Neural progenitor cell (in vitro differentiated cells): ENCODE measurements around the gene C1QBP. TPM values are rescaled to one million over a fixed set of nuclear protein-coding genes. Genes with fewer than 3 reads are reported as not detected.
"Not testable (repeated sequence)": the region's sequence is repeated elsewhere in the genome, so short reads cannot be mapped to it uniquely, and the experiment has no call there.

ENCODE experiments used
- DNase-seq: peaks from one replicate; pipeline ENCODE4 v3.0.0-alpha.2; 2016; ENCODE audit warnings: low spot score
- H2AFZ ChIP-seq: fragments of 200-600 bp; sonication (generic); replicated peaks from 2 replicates; pipeline ENCODE4 v1.6.1; 2016; ENCODE audit warnings: antibody characterized with exemption
- H3F3A ChIP-seq: fragments of 200-600 bp; sonication (generic); 2 replicates; pipeline ENCODE4 v1.6.1; 2016; ENCODE audit warnings: antibody characterized with exemption, low read depth
- H3K27ac ChIP-seq: fragments of 200-600 bp; sonication (generic); 2 replicates; pipeline ENCODE4 v1.5.1; 2016; ENCODE audit warnings: mild to moderate bottlenecking
- H3K27me3 ChIP-seq: fragments of 200-600 bp; sonication (generic); 2 replicates; pipeline ENCODE4 v1.6.1; 2016; ENCODE audit warnings: mild to moderate bottlenecking, moderate library complexity
- H3K36me3 ChIP-seq: fragments of 200-600 bp; sonication (generic); 2 replicates; pipeline ENCODE4 v1.5.1; 2016
- H3K4me1 ChIP-seq: fragments of 200-600 bp; sonication (generic); 2 replicates; pipeline ENCODE4 v1.6.1; 2016; ENCODE audit warnings: mixed run types
- H3K4me2 ChIP-seq: fragments of 200-600 bp; sonication (generic); 2 replicates; pipeline ENCODE4 v1.6.1; 2016
- H3K4me3 ChIP-seq: fragments of 200-600 bp; sonication (generic); 2 replicates; pipeline ENCODE4 v1.5.1; 2016
- H3K79me2 ChIP-seq: fragments of 200-600 bp; sonication (generic); 2 replicates; pipeline ENCODE4 v1.6.1; 2016; ENCODE audit warnings: low read depth
- H3K9ac ChIP-seq: fragments of 200-600 bp; sonication (generic); 2 replicates; pipeline ENCODE4 v1.6.1; 2016
- H3K9me3 ChIP-seq: fragments of 200-600 bp; sonication (generic); 2 replicates; pipeline ENCODE4 v1.5.1; 2016; ENCODE audit warnings: low read depth
- H4K20me1 ChIP-seq: fragments of 200-600 bp; sonication (generic); 2 replicates; pipeline ENCODE4 v1.6.1; 2016; ENCODE audit warnings: low read depth
- H3K27ac Mint-ChIP-seq: 3 replicates; pipeline ENCODE4 v1.8.0; 2021; ENCODE audit warnings: mixed read lengths
- H3K27me3 Mint-ChIP-seq: 2 replicates; pipeline ENCODE4 v1.8.0; 2022; ENCODE audit warnings: low read depth, mild to moderate bottlenecking, inconsistent platforms, moderate library complexity, mixed read lengths; ENCODE audit not compliant: insufficient read depth
- H3K36me3 Mint-ChIP-seq: 3 replicates; pipeline ENCODE4 v1.8.0; 2021; ENCODE audit warnings: mixed read lengths
- H3K4me1 Mint-ChIP-seq: 3 replicates; pipeline ENCODE4 v1.8.0; 2021; ENCODE audit warnings: mixed read lengths
- H3K4me3 Mint-ChIP-seq: 3 replicates; pipeline ENCODE4 v1.8.0; 2021; ENCODE audit warnings: mild to moderate bottlenecking, moderate library complexity, mixed read lengths
- H3K9me3 Mint-ChIP-seq: 3 replicates; pipeline ENCODE4 v1.8.0; 2020; ENCODE audit warnings: mixed read lengths
- CTCF ChIP-seq: fragments of 200-600 bp; sonication (generic); IDR thresholded peaks from 2 replicates; pipeline ENCODE4 v1.5.1; 2017; ENCODE audit warnings: antibody characterized with exemption, mild to moderate bottlenecking
- EZH2 ChIP-seq: fragments of 200-600 bp; sonication (generic); IDR thresholded peaks from 2 replicates; pipeline ENCODE4 v1.6.1; 2017; ENCODE audit warnings: antibody characterized with exemption, mild to moderate bottlenecking, moderate library complexity
- EZH2phosphoT487 ChIP-seq: fragments of 200-600 bp; sonication (generic); IDR thresholded peaks from 2 replicates; pipeline ENCODE4 v1.6.1; 2017; ENCODE audit warnings: antibody characterized with exemption
- total RNA-seq: library from RNA; depleted of rRNA; stranded (reverse); fragments of >200 nt; gene quantifications from 2 replicates; pipeline ENCODE4 v1.2.3, GENCODE V29; 2015; ENCODE audit warnings: low replicate concordance

The C1QBP gene
- total RNA-seq, 1 donor from 2014 or later = 254 TPM

- Histone ChIP-seq H3K27ac (peak overlapping the region; percentile 49), H3K9ac (no peak overlapping the region), H3K4me3 (no peak overlapping the region), H3K79me2 (peaks cover 43% of the 10 kb centered on the region), H3K4me1 (peaks cover 5% of the 10 kb centered on the region), H3F3A (peaks cover 69% of the 10 kb centered on the region), H4K20me1 (peaks cover 36% of the 10 kb centered on the region), H3K9me3 (no peaks in the 10 kb centered on the region), H3K27me3 (no peaks in the 10 kb centered on the region), H3K4me2 (no peak overlapping the region), H2AFZ (no peak overlapping the region), H3K36me3 (peaks cover 16% of the 10 kb centered on the region)
- TF ChIP-seq CTCF = no peak
- no peak for TF ChIP-seq EZH2
- H3K4me3 Mint-ChIP-seq = no peak overlapping the region
- H3K27me3 Mint-ChIP-seq = no peaks in the 10 kb centered on the region
- H3K9me3 Mint-ChIP-seq = no peaks in the 10 kb centered on the region
- DNase-seq = no peak
- H3K27ac Mint-ChIP-seq = no peak overlapping the region
- peaks cover 39% of the 10 kb centered on the region for H3K36me3 Mint-ChIP-seq
- H3K4me1 Mint-ChIP-seq = peaks cover 8% of the 10 kb centered on the region
Observed at GRCh38 chr17:5431949-5432556, 6.9 kb downstream of the C1QBP start.

GRCh38 chr17:5431234-5431633 is 7.7 kb downstream of the C1QBP start:
- not testable (repeated sequence) for H2AFZ ChIP-seq, H3K27ac Mint-ChIP-seq, H3K4me3 Mint-ChIP-seq, H3K9me3 ChIP-seq, H3K4me1 Mint-ChIP-seq, H3K4me2 ChIP-seq, H3K27me3 Mint-ChIP-seq, H3K9ac ChIP-seq, H3K4me3 ChIP-seq, H3K4me1 ChIP-seq, H3K9me3 Mint-ChIP-seq, H3K27me3 ChIP-seq, DNase-seq, H3K27ac ChIP-seq
- Histone ChIP-seq H3K79me2 (peaks cover 35% of the 10 kb centered on the region), H3K36me3 (peaks cover 10% of the 10 kb centered on the region), H4K20me1 (peaks cover 36% of the 10 kb centered on the region), H3F3A (peaks cover 69% of the 10 kb centered on the region)
- peaks cover 36% of the 10 kb centered on the region for H3K36me3 Mint-ChIP-seq
- TF ChIP-seq CTCF = peak; percentile 31

GRCh38 chr17:5430413-5430999 is 8.4 kb downstream of the C1QBP start:
- no peaks in the 10 kb centered on the region for H3K27me3 Mint-ChIP-seq
- H3K4me2 ChIP-seq = no peak overlapping the region
- peaks cover 36% of the 10 kb centered on the region for H4K20me1 ChIP-seq
- peaks cover 37% of the 10 kb centered on the region for H3K79me2 ChIP-seq
- H3K9me3 Mint-ChIP-seq = no peaks in the 10 kb centered on the region
- no peak overlapping the region for H3K27ac ChIP-seq
- H3F3A ChIP-seq = peaks cover 69% of the 10 kb centered on the region
- H3K27me3 ChIP-seq = no peaks in the 10 kb centered on the region
- peaks cover 41% of the 10 kb centered on the region for H3K36me3 Mint-ChIP-seq
- no peak for DNase-seq
- H3K4me1 ChIP-seq = no peaks in the 10 kb centered on the region
- no peak overlapping the region for H3K9ac ChIP-seq
- TF ChIP-seq EZH2 = no peak
- TF ChIP-seq CTCF = no peak
- TF ChIP-seq EZH2phosphoT487 = no peak
- H2AFZ ChIP-seq = no peak overlapping the region
- H3K9me3 ChIP-seq = no peaks in the 10 kb centered on the region
- no peak overlapping the region for H3K4me3 ChIP-seq
- H3K4me3 Mint-ChIP-seq = no peak overlapping the region
- no peaks in the 10 kb centered on the region for H3K4me1 Mint-ChIP-seq
- H3K36me3 ChIP-seq = peaks cover 8% of the 10 kb centered on the region
- no peak overlapping the region for H3K27ac Mint-ChIP-seq
